HEK293 (cell line): ENCODE results near the gene MYO1D.

Source experiments
- CTCF ChIP-seq: fragments of 450-650 bp; formaldehyde crosslinking; IDR thresholded peaks from 2 replicates; pipeline ENCODE4 v1.5.1; 2016; ENCODE audit warnings: missing biosample characterization, missing genetic modification characterization
- PRDM2 ChIP-seq: fragments of 450-650 bp; formaldehyde crosslinking; IDR thresholded peaks from 2 replicates; pipeline ENCODE4 v1.5.1; 2016; ENCODE audit warnings: missing biosample characterization, missing genetic modification characterization, borderline replicate concordance
- PRDM4 ChIP-seq: fragments of 450-650 bp; formaldehyde crosslinking; IDR thresholded peaks from 2 replicates; pipeline ENCODE4 v1.5.1; 2017; ENCODE audit warnings: missing biosample characterization, missing genetic modification characterization
- REPIN1 ChIP-seq: fragments of 450-650 bp; formaldehyde crosslinking; IDR thresholded peaks from 2 replicates; pipeline ENCODE4 v1.5.1; 2017; ENCODE audit warnings: missing biosample characterization, missing genetic modification characterization, low read depth
- SP2 ChIP-seq: fragments of 450-650 bp; formaldehyde crosslinking; IDR thresholded peaks from 2 replicates; pipeline ENCODE4 v1.5.1; 2016; ENCODE audit warnings: missing biosample characterization, missing genetic modification characterization

GRCh38 chr17:32833076-32833475 is 43.8 kb downstream of the MYO1D start:
- TF ChIP-seq SP2 = no peak
- TF ChIP-seq CTCF (tag by site-specific recombination) = no peak
- TF ChIP-seq REPIN1 (tag by site-specific recombination) = no peak
- no peak for TF ChIP-seq PRDM4 (tag by site-specific recombination)
- no peak for TF ChIP-seq PRDM2 (tag by site-specific recombination)
